ENCODE measurements around the gene ALS2CL. TPM values are rescaled to one million over a fixed set of nuclear protein-coding genes. Genes with fewer than 3 reads are reported as not detected.

The ALS2CL gene
- total RNA-seq, 1 experiment from 2014 or later, result 39.6 TPM

GRCh38 chr3:46670000-46670890 is 23.2 kb downstream of the ALS2CL start:
- Mint-ChIP-seq H3K4me3 (ENCODE audit: low read depth, unreplicated experiment) (no peak overlapping the region), H3K4me1 (ENCODE audit: low read depth, unreplicated experiment) (no peaks in the 10 kb centered on the region), H3K27ac (ENCODE audit: unreplicated experiment) (no peak overlapping the region), H3K27me3 (ENCODE audit: unreplicated experiment) (peaks cover 12% of the 10 kb centered on the region), H3K9me3 (ENCODE audit: low read depth, unreplicated experiment) (no peaks in the 10 kb centered on the region), H3K36me3 (ENCODE audit: insufficient read depth, unreplicated experiment) (peaks cover 11% of the 10 kb centered on the region)
- no peak for DNase-seq
- intact Hi-C loops (cut with micrococcal nuclease; ENCODE audit: unreplicated experiment), result no loop called here
- no peak for TF ChIP-seq CTCF (IDR thresholded peaks at IDR 0.05; ENCODE audit: unreplicated experiment)
- no TSS peak for BruUV-seq (replicated peaks)
- CTCF ChIA-PET, result no interaction called here

GRCh38 chr3:46669191-46669999 is 24.1 kb downstream of the ALS2CL start:
- no peak for TF ChIP-seq CTCF (IDR thresholded peaks at IDR 0.05; ENCODE audit: unreplicated experiment)
- BruUV-seq (replicated peaks), result no TSS peak
- Mint-ChIP-seq H3K4me3 (ENCODE audit: low read depth, unreplicated experiment) (no peak overlapping the region), H3K9me3 (ENCODE audit: low read depth, unreplicated experiment) (no peaks in the 10 kb centered on the region), H3K36me3 (ENCODE audit: insufficient read depth, unreplicated experiment) (peaks cover 11% of the 10 kb centered on the region), H3K4me1 (ENCODE audit: low read depth, unreplicated experiment) (no peaks in the 10 kb centered on the region), H3K27me3 (ENCODE audit: unreplicated experiment) (peaks cover 12% of the 10 kb centered on the region), H3K27ac (ENCODE audit: unreplicated experiment) (no peak overlapping the region)
- DNase-seq, result no peak
- intact Hi-C loops (cut with micrococcal nuclease; ENCODE audit: unreplicated experiment), result no loop called here
- CTCF ChIA-PET, result no interaction called here

DNA sequence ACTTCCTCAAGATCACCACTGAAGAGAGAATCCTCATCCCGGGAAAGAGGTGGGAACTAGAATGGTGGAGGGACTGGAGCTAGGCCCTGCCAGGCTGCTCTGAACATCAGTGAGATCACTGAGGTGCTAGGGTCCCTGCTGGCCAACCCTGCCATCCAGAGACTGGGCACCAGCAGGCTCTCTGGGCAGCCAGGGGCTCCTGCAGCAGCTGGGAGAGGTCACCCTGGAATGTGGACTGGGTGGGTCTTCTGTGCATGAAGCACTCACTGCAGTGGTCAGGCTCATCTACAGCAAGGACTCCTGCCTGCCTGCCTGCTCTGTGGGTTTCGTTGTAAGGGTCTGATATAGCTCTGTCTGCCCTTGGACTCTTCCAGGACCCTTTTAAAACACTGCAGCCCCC is 24.9 kb downstream of the ALS2CL start:
- no peak for DNase-seq
- no peak for TF ChIP-seq CTCF (IDR thresholded peaks at IDR 0.05; ENCODE audit: unreplicated experiment)
- Mint-ChIP-seq H3K36me3 (ENCODE audit: insufficient read depth, unreplicated experiment) (peaks cover 11% of the 10 kb centered on the region), H3K9me3 (ENCODE audit: low read depth, unreplicated experiment) (no peaks in the 10 kb centered on the region), H3K27me3 (ENCODE audit: unreplicated experiment) (peaks cover 17% of the 10 kb centered on the region), H3K27ac (ENCODE audit: unreplicated experiment) (no peak overlapping the region), H3K4me1 (ENCODE audit: low read depth, unreplicated experiment) (no peaks in the 10 kb centered on the region), H3K4me3 (ENCODE audit: low read depth, unreplicated experiment) (no peak overlapping the region)
- CTCF ChIA-PET, result interaction anchor here (0.5 kb wide), 1 partner anchor 179 kb away, joined by 3 read pairs; no protein-coding TSS in a partner anchor
- no TSS peak for BruUV-seq (replicated peaks)
- intact Hi-C loops (cut with micrococcal nuclease; ENCODE audit: unreplicated experiment), result no loop called here

- no peaks in the 10 kb centered on the region for H3K9me3 Mint-ChIP-seq (ENCODE audit: low read depth, unreplicated experiment)
- no peak for DNase-seq
- H3K27ac Mint-ChIP-seq (ENCODE audit: unreplicated experiment), result no peak overlapping the region
- CTCF ChIA-PET, result interaction anchor here (0.5 kb wide), 1 partner anchor 179 kb away, joined by 3 read pairs; no protein-coding TSS in a partner anchor
- TSS peak; percentile 26 for BruUV-seq (replicated peaks)
- no peak for TF ChIP-seq CTCF (IDR thresholded peaks at IDR 0.05; ENCODE audit: unreplicated experiment)
- H3K36me3 Mint-ChIP-seq (ENCODE audit: insufficient read depth, unreplicated experiment), result peaks cover 11% of the 10 kb centered on the region
- H3K4me1 Mint-ChIP-seq (ENCODE audit: low read depth, unreplicated experiment), result no peaks in the 10 kb centered on the region
- H3K4me3 Mint-ChIP-seq (ENCODE audit: low read depth, unreplicated experiment), result no peak overlapping the region
- H3K27me3 Mint-ChIP-seq (ENCODE audit: unreplicated experiment), result peaks cover 22% of the 10 kb centered on the region
- intact Hi-C loops (cut with micrococcal nuclease; ENCODE audit: unreplicated experiment), result no loop called here
Observed at GRCh38 chr3:46668116-46668515, 25.4 kb downstream of the ALS2CL start.

All from Calu3 (cell line).